AG20443 (cell line): ENCODE measurements around the gene IL27RA.

Source experiments
- DNase-seq: peaks from one replicate; pipeline ENCODE4 v3.0.0; 2012; ENCODE audit warnings: low spot score, mixed read lengths

IL27RA gene

GRCh38 chr19:14088634-14089411 lies 57.3 kb downstream of the IL27RA start:
- no peak for DNase-seq

GRCh38 chr19:14089412-14089661 lies 57.8 kb downstream of the IL27RA start:
- DNase-seq, result peak; percentile 4

- DNase-seq, result peak; percentile 68
Measured at GRCh38 chr19:14089662-14090508, 58.3 kb downstream of the IL27RA start.

GRCh38 chr19:14090509-14091080 lies 59.0 kb downstream of the IL27RA start, which contains the start of gene SAMD1:
Gene SAMD1, minus strand, starts transcription at chr19:14090751.
- DNase-seq, result peak; percentile 93

- peak; percentile 52 for DNase-seq
Measured at GRCh38 chr19:14091081-14091812, 59.7 kb downstream of the IL27RA start.

GRCh38 chr19:14091813-14092462 lies 60.4 kb downstream of the IL27RA start:
- DNase-seq, result peak; percentile 18

GRCh38 chr19:14093117-14093823 lies 61.7 kb downstream of the IL27RA start:
- no peak for DNase-seq

- no peak for DNase-seq
Measured at GRCh38 chr19:14094854-14095253, 63.3 kb downstream of the IL27RA start.

GRCh38 chr19:14096272-14096992 lies 64.9 kb downstream of the IL27RA start:
- no peak for DNase-seq

- peak; percentile 2 for DNase-seq
Measured at GRCh38 chr19:14097532-14098151, 66.1 kb downstream of the IL27RA start.

GRCh38 chr19:14101003-14101545 lies 69.5 kb downstream of the IL27RA start:
- no peak for DNase-seq

- DNase-seq, result no peak
Measured at GRCh38 chr19:14102102-14102696, 70.6 kb downstream of the IL27RA start.

- DNase-seq, result no peak
Measured at GRCh38 chr19:14102756-14103155, 71.2 kb downstream of the IL27RA start.
